B cell (primary cell): ENCODE measurements around the gene TBCA. TPM values are rescaled to one million over a fixed set of nuclear protein-coding genes. Genes with fewer than 3 reads are reported as not detected.
"Not testable (repeated sequence)": the region's sequence is repeated elsewhere in the genome, so short reads cannot be mapped to it uniquely, and the experiment has no call there.

Experiments used
- ATAC-seq: fragments of 200-7000 bp; cut with Tn5 transposase; one replicate; pipeline ENCODE4 v1.10.0; 2021; ENCODE audit warnings: low read depth, mild to moderate bottlenecking, moderate number of reproducible peaks, moderate library complexity
- CTCF ChIA-PET: fragments of 350-600 bp; sonication (Branson Sonifier 250); formaldehyde crosslinking; loops from one replicate; lab custom pipeline; 2021; ENCODE audit warnings: antibody characterized with exemption, inconsistent platforms; lab: Charles Lee
- POLR2A ChIA-PET: fragments of 350-600 bp; sonication (Branson Sonifier 250); formaldehyde crosslinking; loops from one replicate; lab custom pipeline; 2021; ENCODE audit warnings: antibody characterized with exemption; lab: Charles Lee
- DNase-seq: peaks from one replicate; pipeline ENCODE4 v3.0.0; 2013
- H2AFZ ChIP-seq: 2 replicates; pipeline ENCODE4 v1.6.1; 2012; ENCODE audit warnings: mild to moderate bottlenecking, low read depth, low read length; ENCODE audit not compliant: insufficient read depth, poor library complexity, severe bottlenecking
- H3K27ac ChIP-seq, 2 donors: 1 replicate in 1 of 2; 2 replicates in 1 of 2; pipeline ENCODE4 v1.5.1; 2012 to 2013; ENCODE audit warnings: low read length in 2 of 2, mild to moderate bottlenecking in 2 of 2, moderate library complexity in 1 of 2
- H3K27me3 ChIP-seq, 4 experiments: fragments of 200-600 bp in 1 of 4; sonication (generic) in 1 of 4; replicated peaks in 1 of 4; 1 replicate in 2 of 4; 2 replicates in 2 of 4; pipeline versions ENCODE4 v1.6.1 to v1.7.0; 2013 to 2016; ENCODE audit warnings: low read length in 3 of 4, mild to moderate bottlenecking in 2 of 4, mixed read lengths in 1 of 4, moderate library complexity in 1 of 4; ENCODE audit not compliant: insufficient read depth in 4 of 4, control insufficient read depth in 3 of 4; ENCODE audit errors: control extremely low read depth in 1 of 4
- H3K36me3 ChIP-seq, 2 experiments: replicated peaks in 1 of 2; 1 replicate in 1 of 2; 2 replicates in 1 of 2; pipeline versions ENCODE4 v1.6.1 to v1.7.1; 2013; ENCODE audit warnings: low read length in 1 of 2; ENCODE audit not compliant: insufficient read depth in 2 of 2, control insufficient read depth in 1 of 2; ENCODE audit errors: control extremely low read depth in 1 of 2, extremely low read depth in 1 of 2
- H3K4me1 ChIP-seq, 2 donors: fragments of 200-600 bp in 1 of 2; sonication (generic) in 1 of 2; 1 replicate in 1 of 2; 2 replicates in 1 of 2; pipeline versions ENCODE4 v1.5.1 to v1.6.1; 2013 to 2017; ENCODE audit warnings: low read length in 2 of 2; ENCODE audit not compliant: control insufficient read depth in 2 of 2, insufficient read depth in 2 of 2
- H3K4me2 ChIP-seq: replicated peaks from 2 replicates; pipeline ENCODE3; 2012; ENCODE audit warnings: mild to moderate bottlenecking, low read depth, low read length; ENCODE audit not compliant: poor library complexity, severe bottlenecking
- H3K4me3 ChIP-seq, 5 experiments: fragments of 200-600 bp in 1 of 5; sonication (generic) in 1 of 5; 1 replicate in 3 of 5; 2 replicates in 2 of 5; pipeline versions ENCODE4 v1.5.1 to v1.7.0; 2011 to 2016; ENCODE audit warnings: low read length in 4 of 5, mild to moderate bottlenecking in 4 of 5, low read depth in 2 of 5, control low read depth in 1 of 5, moderate library complexity in 1 of 5; ENCODE audit not compliant: insufficient read depth in 1 of 5; ENCODE audit errors: control extremely low read depth in 1 of 5, extremely low read depth in 1 of 5
- H3K79me2 ChIP-seq: fragments of 200-600 bp; sonication (generic); one replicate; pipeline ENCODE4 v1.6.0; 2016; ENCODE audit warnings: low read length; ENCODE audit not compliant: control insufficient read depth, insufficient read depth
- H3K9ac ChIP-seq: fragments of 200-600 bp; sonication (generic); 2 replicates; pipeline ENCODE4 v1.6.1; 2017; ENCODE audit warnings: mild to moderate bottlenecking, low read length, moderate library complexity
- H3K9me3 ChIP-seq, 3 donors: one replicate each; pipeline versions ENCODE4 v1.6.1 to v1.7.1; 2013; ENCODE audit warnings: low read length in 2 of 3; ENCODE audit not compliant: control insufficient read depth in 2 of 3, insufficient read depth in 1 of 3; ENCODE audit errors: control extremely low read depth in 1 of 3
- H4K20me1 ChIP-seq: 2 replicates; pipeline ENCODE4 v1.6.0; 2012; ENCODE audit warnings: mild to moderate bottlenecking, low read length; ENCODE audit not compliant: insufficient read depth, control insufficient read depth, poor library complexity, severe bottlenecking
- H3K27ac Mint-ChIP-seq: one replicate; pipeline ENCODE4 v1.8.0; 2021; ENCODE audit warnings: mixed read lengths
- H3K27me3 Mint-ChIP-seq: one replicate; pipeline ENCODE4 v1.8.0; 2021; ENCODE audit warnings: mixed read lengths
- H3K4me1 Mint-ChIP-seq: one replicate; pipeline ENCODE4 v1.8.0; 2021; ENCODE audit warnings: mixed read lengths
- H3K4me3 Mint-ChIP-seq: one replicate; pipeline ENCODE4 v1.8.0; 2021; ENCODE audit warnings: mixed read lengths
- H3K9me3 Mint-ChIP-seq: one replicate; pipeline ENCODE4 v1.8.0; 2022; ENCODE audit warnings: mixed read lengths; ENCODE audit not compliant: insufficient read depth
- CTCF ChIP-seq: fragments of 200-600 bp; IDR thresholded peaks from one replicate; pipeline ENCODE4 v1.8.0; 2022; ENCODE audit warnings: antibody characterized with exemption, mild to moderate bottlenecking
- EZH2 ChIP-seq: IDR thresholded peaks from 2 replicates; pipeline ENCODE4 v1.6.1; 2012; ENCODE audit warnings: borderline replicate concordance, low read depth, mild to moderate bottlenecking, moderate library complexity, low read length; ENCODE audit not compliant: insufficient read depth, poor library complexity, severe bottlenecking
- WGBS: methylation state at CpG from one replicate; pipeline ENCODE4 v1.1.5; 2013; ENCODE audit warnings: missing lambda C conversion rate; ENCODE audit not compliant: insufficient coverage; 5-methylcytosine and 5-hydroxymethylcytosine counted together
- intact Hi-C: fragments of 100-400 bp; cut with micrococcal nuclease; formaldehyde crosslinking; loops from one replicate; pipeline ENCODE4 v1.10.0; 2022
- polyA plus RNA-seq: library from polyadenylated mRNA; depleted of rRNA; stranded (reverse); fragments of >200 nt; gene quantifications from 2 replicates; pipeline ENCODE4 v1.2.3, GENCODE V29; 2012
- total RNA-seq, 2 donors: library from RNA; stranded (reverse); fragments of 120-200 nt in 1 of 2; gene quantifications; 1 replicate in 1 of 2; 2 replicates in 1 of 2; pipeline versions ENCODE4 v1.2.3 to v1.2.4, GENCODE V29; 2013 to 2022

The TBCA gene
- total and polyA plus RNA-seq, 2 donors (not counting 1 experiment from before 2014, with no cell fraction given): 22.3 to 110 TPM

GRCh38 chr5:77709340-77709739 is 66.8 kb downstream of the TBCA start:
- peaks cover 17% of the 10 kb centered on the region for H3K79me2 ChIP-seq
- no peak overlapping the region for H3K4me3 Mint-ChIP-seq
- H2AFZ ChIP-seq: no peak overlapping the region
- no peak overlapping the region for H3K9ac ChIP-seq
- no peak overlapping the region for H3K4me3 ChIP-seq
- peaks cover 7% of the 10 kb centered on the region for H4K20me1 ChIP-seq
- ChIA-PET CTCF (interaction anchor here (1.8 kb wide), 1 partner anchor 11 kb away, joined by 4 read pairs; no protein-coding TSS in a partner anchor), POLR2A (no interaction called here)
- DNase-seq (no peak), ATAC-seq (no peak)
- TF ChIP-seq CTCF (no peak), EZH2 (no peak)
- no peaks in the 10 kb centered on the region for H3K9me3 ChIP-seq
- H3K4me1 ChIP-seq: peaks cover 0 to 4% of the 10 kb centered on the region in 2 donors
- H3K36me3 ChIP-seq: peaks cover 7 to 31% of the 10 kb centered on the region in 2 experiments
- H3K4me2 ChIP-seq: no peak overlapping the region
- H3K9me3 Mint-ChIP-seq: no peaks in the 10 kb centered on the region
- H3K27me3 Mint-ChIP-seq: no peaks in the 10 kb centered on the region
- no peak overlapping the region for H3K27ac ChIP-seq
- no peaks in the 10 kb centered on the region for H3K27me3 ChIP-seq
- intact Hi-C loops: no loop called here
- H3K27ac Mint-ChIP-seq: no peak overlapping the region
- peaks cover 7% of the 10 kb centered on the region for H3K4me1 Mint-ChIP-seq

- H3K36me3 ChIP-seq: peaks cover 14 to 46% of the 10 kb centered on the region in 2 experiments
- no peak overlapping the region for H3K4me3 Mint-ChIP-seq
- H3K4me2 ChIP-seq: no peak overlapping the region
- ChIA-PET CTCF (interaction anchor here (1.8 kb wide), 1 partner anchor 12 kb away, joined by 4 read pairs; no protein-coding TSS in a partner anchor), POLR2A (no interaction called here)
- peaks cover 7% of the 10 kb centered on the region for H4K20me1 ChIP-seq
- intact Hi-C loops: no loop called here
- no peaks in the 10 kb centered on the region for H3K9me3 Mint-ChIP-seq
- H3K27ac Mint-ChIP-seq: no peak overlapping the region
- WGBS: 100% methylated on average over 1 of the region's 2 CpGs
- H3K9me3 ChIP-seq: no peaks in the 10 kb centered on the region
- H3K9ac ChIP-seq: no peak overlapping the region
- H2AFZ ChIP-seq: no peak overlapping the region
- DNase-seq (no peak), ATAC-seq (no peak)
- TF ChIP-seq CTCF: no peak
- no peak for TF ChIP-seq EZH2
- H3K4me3 ChIP-seq: no peak overlapping the region
- H3K27me3 Mint-ChIP-seq: no peaks in the 10 kb centered on the region
- H3K27me3 ChIP-seq: no peaks in the 10 kb centered on the region
- peaks cover 10% of the 10 kb centered on the region for H3K79me2 ChIP-seq
- H3K4me1 ChIP-seq: peaks cover 0 to 4% of the 10 kb centered on the region in 2 donors
- H3K27ac ChIP-seq: no peak overlapping the region
- H3K4me1 Mint-ChIP-seq: peaks cover 7% of the 10 kb centered on the region
Observed at GRCh38 chr5:77707791-77708190, 68.3 kb downstream of the TBCA start.

- H3K9ac ChIP-seq, H3K27me3 ChIP-seq, H3K27ac ChIP-seq, H3K4me1 Mint-ChIP-seq, H3K9me3 ChIP-seq, H3K27ac Mint-ChIP-seq, DNase-seq, ATAC-seq, H3K9me3 Mint-ChIP-seq, H2AFZ ChIP-seq, H3K27me3 Mint-ChIP-seq, H3K4me1 ChIP-seq, CTCF ChIA-PET, intact Hi-C loops, H3K4me3 ChIP-seq, H3K4me2 ChIP-seq, H3K4me3 Mint-ChIP-seq: not testable (repeated sequence)
- peaks cover 11% of the 10 kb centered on the region for H4K20me1 ChIP-seq
- POLR2A ChIA-PET: interaction anchor here (0.6 kb wide), 1 partner anchor 61 kb away, joined by 3 read pairs; the partner anchor contains the start of gene OTP
- 100% methylated on average over 1 of the region's 7 CpGs for WGBS
- H3K79me2 ChIP-seq: peaks cover 13% of the 10 kb centered on the region
- H3K36me3 ChIP-seq: peaks cover 16 to 35% of the 10 kb centered on the region in 2 experiments
Observed at GRCh38 chr5:77699569-77699968, 76.6 kb downstream of the TBCA start.
